GM23338 (cell line): ENCODE data around the gene LCN10. TPM values are rescaled to one million over a fixed set of nuclear protein-coding genes. Genes with fewer than 3 reads are reported as not detected.

Experiments
- ATAC-seq: fragments of 200-7000 bp; cut with Tn5 transposase; 3 replicates; pipeline ENCODE4 v1.9.1; 2020
- DNase-seq: peaks from one replicate; pipeline ENCODE4 v3.0.0-alpha.2; 2015; ENCODE audit warnings: low spot score
- H2AFZ ChIP-seq: fragments of 200-600 bp; sonication (generic); 2 replicates; pipeline ENCODE4 v1.8.0; 2016; ENCODE audit warnings: antibody characterized with exemption, mild to moderate bottlenecking, moderate library complexity
- H3F3A ChIP-seq: fragments of 200-600 bp; sonication (generic); replicated peaks from 2 replicates; pipeline ENCODE4 v1.8.0; 2017; ENCODE audit warnings: antibody characterized with exemption, mixed run types, low read depth
- H3K27ac ChIP-seq: fragments of 200-600 bp; sonication (generic); 2 replicates; pipeline ENCODE4 v1.6.1; 2016; ENCODE audit warnings: low read depth
- H3K27me3 ChIP-seq: fragments of 200-600 bp; sonication (generic); 2 replicates; pipeline ENCODE4 v1.8.0; 2016; ENCODE audit warnings: mild to moderate bottlenecking, mixed run types, moderate library complexity; ENCODE audit not compliant: insufficient read depth
- H3K36me3 ChIP-seq: fragments of 200-600 bp; sonication (generic); 2 replicates; pipeline ENCODE4 v1.8.0; 2016; ENCODE audit warnings: mild to moderate bottlenecking; ENCODE audit not compliant: insufficient read depth
- H3K4me1 ChIP-seq: fragments of 200-600 bp; sonication (generic); 2 replicates; pipeline ENCODE4 v1.8.0; 2016; ENCODE audit warnings: mild to moderate bottlenecking, moderate library complexity; ENCODE audit not compliant: insufficient read depth
- H3K4me2 ChIP-seq: fragments of 200-600 bp; sonication (generic); 2 replicates; pipeline ENCODE4 v1.7.1; 2017; ENCODE audit warnings: mixed run types
- H3K4me3 ChIP-seq: fragments of 200-600 bp; sonication (generic); 2 replicates; pipeline ENCODE4 v1.6.1; 2016; ENCODE audit warnings: mixed run types
- H3K79me2 ChIP-seq: fragments of 200-600 bp; sonication (generic); replicated peaks from 2 replicates; pipeline ENCODE4 v1.8.0; 2017; ENCODE audit warnings: mild to moderate bottlenecking; ENCODE audit not compliant: insufficient read depth
- H3K9me2 ChIP-seq: fragments of 200-600 bp; sonication (generic); 2 replicates; pipeline ENCODE4 v1.8.0; 2017; ENCODE audit not compliant: insufficient read depth
- H4K20me1 ChIP-seq: fragments of 200-600 bp; sonication (generic); replicated peaks from 2 replicates; pipeline ENCODE4 v1.8.0; 2017; ENCODE audit warnings: mild to moderate bottlenecking; ENCODE audit not compliant: insufficient read depth
- H3K27ac Mint-ChIP-seq: 2 replicates; pipeline ENCODE4 v1.8.0; 2020; ENCODE audit warnings: inconsistent platforms, mild to moderate bottlenecking, moderate library complexity, mixed read lengths
- H3K27me3 Mint-ChIP-seq: 3 replicates; pipeline ENCODE4 v1.8.0; 2022; ENCODE audit warnings: low read depth, mild to moderate bottlenecking, moderate library complexity, mixed read lengths, inconsistent platforms; ENCODE audit not compliant: insufficient read depth, poor library complexity
- H3K36me3 Mint-ChIP-seq: 3 replicates; pipeline ENCODE4 v1.8.0; 2021; ENCODE audit warnings: low read depth, mild to moderate bottlenecking, inconsistent platforms, moderate library complexity, mixed read lengths
- H3K4me1 Mint-ChIP-seq: 3 replicates; pipeline ENCODE4 v1.8.0; 2020; ENCODE audit warnings: mild to moderate bottlenecking, inconsistent platforms, mixed read lengths
- H3K4me3 Mint-ChIP-seq: 3 replicates; pipeline ENCODE4 v1.8.0; 2021; ENCODE audit warnings: moderate library complexity, mild to moderate bottlenecking, inconsistent platforms, mixed read lengths
- H3K9me3 Mint-ChIP-seq: 3 replicates; pipeline ENCODE4 v1.8.0; 2020; ENCODE audit warnings: moderate library complexity, mild to moderate bottlenecking, inconsistent platforms, mixed read lengths
- CREB1 ChIP-seq: fragments of 250-450 bp; sonication (Bioruptor Pico); IDR thresholded peaks from 2 replicates; pipeline ENCODE4 v1.5.0; 2020; ENCODE audit warnings: low read depth, mild to moderate bottlenecking, moderate library complexity
- ETS1 ChIP-seq: IDR thresholded peaks from 2 replicates; pipeline ENCODE4 v1.6.1; 2016; ENCODE audit warnings: antibody characterized with exemption
- EZH2phosphoT487 ChIP-seq: fragments of 200-600 bp; sonication (generic); IDR thresholded peaks from one replicate; pipeline ENCODE4 v1.8.1; 2018; ENCODE audit warnings: antibody characterized with exemption; ENCODE audit not compliant: unreplicated experiment
- JUNB ChIP-seq: IDR thresholded peaks from one replicate; pipeline ENCODE4 v1.6.1; 2016; ENCODE audit warnings: antibody characterized with exemption; ENCODE audit not compliant: unreplicated experiment
- NANOG ChIP-seq: IDR thresholded peaks from 2 replicates; pipeline ENCODE4 v1.6.1; 2016; ENCODE audit warnings: antibody characterized with exemption, borderline replicate concordance
- POLR2AphosphoS5 ChIP-seq: IDR thresholded peaks from 2 replicates; pipeline ENCODE4 v1.6.1; 2016; ENCODE audit warnings: antibody characterized with exemption, low read depth
- REST ChIP-seq: IDR thresholded peaks from one replicate; pipeline ENCODE4 v1.6.1; 2018; ENCODE audit warnings: antibody characterized with exemption; ENCODE audit not compliant: unreplicated experiment
- STAT1 ChIP-seq: IDR thresholded peaks from one replicate; pipeline ENCODE4 v1.6.1; 2016; ENCODE audit warnings: antibody characterized with exemption; ENCODE audit not compliant: unreplicated experiment
- ZNF331 ChIP-seq: fragments of 250-450 bp; sonication (Bioruptor Pico); IDR thresholded peaks from 2 replicates; pipeline ENCODE4 v1.5.0; 2020; ENCODE audit warnings: low read depth, mild to moderate bottlenecking, moderate library complexity
- polyA plus RNA-seq: library from polyadenylated mRNA; unstranded; fragments of >200 nt; fragmentation: Nextera tagmentation; extraction: Ambion mirVana; gene quantifications from 2 replicates; pipeline ENCODE4 v1.2.1, GENCODE V29; 2016
- total RNA-seq: library from RNA; depleted of rRNA; stranded (reverse); fragments of >200 nt; shearing (Covaris generic); gene quantifications from 2 replicates; pipeline ENCODE4 v1.2.3, GENCODE V29; 2014
- TF ChIP-seq, protein P1 (sequence below), 2 experiments: fragments of 200-600 bp in 1 of 2; sonication (generic) in 1 of 2; conservative IDR thresholded peaks; 2 replicates each; pipeline versions ENCODE4 v1.5.1 to v1.6.1; 2016 to 2017; ENCODE audit warnings: antibody characterized with exemption in 2 of 2, low read depth in 2 of 2, mild to moderate bottlenecking in 2 of 2, moderate library complexity in 1 of 2

Gene LCN10
- total and polyA plus RNA-seq, 2 experiments from 2014 or later, result 0.45 to 0.74 TPM

DNA sequence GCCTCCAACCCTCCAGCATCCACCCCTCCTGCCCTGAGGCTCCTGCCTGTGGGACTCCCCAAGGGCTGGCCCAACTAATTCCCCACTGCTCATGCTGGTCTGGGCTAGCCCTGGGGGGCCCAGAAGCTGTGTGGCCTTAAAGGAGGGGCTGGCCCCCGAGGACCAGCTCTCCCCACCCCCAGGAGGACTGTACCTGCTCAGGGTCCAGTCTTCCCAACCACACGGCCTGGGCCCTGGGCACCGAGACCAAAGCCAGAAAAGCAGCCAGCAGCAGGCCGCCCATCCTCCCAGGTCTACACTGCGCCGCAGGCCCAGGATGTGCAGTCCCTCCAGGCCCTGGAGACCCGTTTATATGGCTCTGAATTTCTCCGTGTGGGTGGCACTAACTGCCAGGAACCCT lies 5.5 kb upstream of the LCN10 start, which contains the start of gene LCN6:
Gene LCN6, minus strand, starts transcription at position 325 of the 400 bp plus-strand sequence. Its CDS starts 42 bp downstream, at position 283.
- no peak for ATAC-seq

GRCh38 chr9:136747161-136748060 lies 4.7 kb upstream of the LCN10 start:
- H3K27ac ChIP-seq, result no peak overlapping the region
- no peak overlapping the region for H3K4me2 ChIP-seq
- H3K4me1 ChIP-seq, result no peaks in the 10 kb centered on the region
- H3K27me3 ChIP-seq, result no peaks in the 10 kb centered on the region
- H2AFZ ChIP-seq, result no peak overlapping the region
- peaks cover 2% of the 10 kb centered on the region; the same call in 2 of the 3 replicates for H3K36me3 Mint-ChIP-seq
- H3K9me3 Mint-ChIP-seq, result peaks cover 11% of the 10 kb centered on the region
- H3K4me1 Mint-ChIP-seq, result no peaks in the 10 kb centered on the region
- H3K27me3 Mint-ChIP-seq, result peaks cover 4% of the 10 kb centered on the region
- H3K9me2 ChIP-seq, result no peaks in the 10 kb centered on the region
- no peaks in the 10 kb centered on the region for H3K36me3 ChIP-seq
- ATAC-seq (no peak), DNase-seq (no peak)
- no peaks in the 10 kb centered on the region for H3K79me2 ChIP-seq
- no peak overlapping the region for H3K4me3 ChIP-seq
- no peak overlapping the region for H3K4me3 Mint-ChIP-seq
- H4K20me1 ChIP-seq, result no peaks in the 10 kb centered on the region
- H3F3A ChIP-seq, result no peaks in the 10 kb centered on the region
- no peak overlapping the region for H3K27ac Mint-ChIP-seq
- TF ChIP-seq ETS1 (no peak), JUNB (no peak), EZH2phosphoT487 (no peak), POLR2AphosphoS5 (no peak), ZNF331 (CRISPR knock-in tag) (no peak), NANOG (no peak), REST (no peak)
- TF ChIP-seq, protein P1, sequence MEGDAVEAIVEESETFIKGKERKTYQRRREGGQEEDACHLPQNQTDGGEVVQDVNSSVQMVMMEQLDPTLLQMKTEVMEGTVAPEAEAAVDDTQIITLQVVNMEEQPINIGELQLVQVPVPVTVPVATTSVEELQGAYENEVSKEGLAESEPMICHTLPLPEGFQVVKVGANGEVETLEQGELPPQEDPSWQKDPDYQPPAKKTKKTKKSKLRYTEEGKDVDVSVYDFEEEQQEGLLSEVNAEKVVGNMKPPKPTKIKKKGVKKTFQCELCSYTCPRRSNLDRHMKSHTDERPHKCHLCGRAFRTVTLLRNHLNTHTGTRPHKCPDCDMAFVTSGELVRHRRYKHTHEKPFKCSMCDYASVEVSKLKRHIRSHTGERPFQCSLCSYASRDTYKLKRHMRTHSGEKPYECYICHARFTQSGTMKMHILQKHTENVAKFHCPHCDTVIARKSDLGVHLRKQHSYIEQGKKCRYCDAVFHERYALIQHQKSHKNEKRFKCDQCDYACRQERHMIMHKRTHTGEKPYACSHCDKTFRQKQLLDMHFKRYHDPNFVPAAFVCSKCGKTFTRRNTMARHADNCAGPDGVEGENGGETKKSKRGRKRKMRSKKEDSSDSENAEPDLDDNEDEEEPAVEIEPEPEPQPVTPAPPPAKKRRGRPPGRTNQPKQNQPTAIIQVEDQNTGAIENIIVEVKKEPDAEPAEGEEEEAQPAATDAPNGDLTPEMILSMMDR (conservative IDR thresholded peaks at IDR 0.05; ENCODE audit: low read depth in 2 of 2), result no peak

More for the DNA sequence above, 5.5 kb upstream of the LCN10 start, which contains the start of gene LCN6:
- H3K4me3 Mint-ChIP-seq, result no peak within 1 kb of the TSS
- peaks cover 16% of the 10 kb centered on the region for H3K9me3 Mint-ChIP-seq
- Histone ChIP-seq H3K36me3 (no peaks in the 10 kb centered on the region), H3F3A (no peaks in the 10 kb centered on the region), H3K4me1 (no peaks in the 10 kb centered on the region), H3K79me2 (no peaks in the 10 kb centered on the region), H4K20me1 (no peaks in the 10 kb centered on the region), H3K27me3 (no peaks in the 10 kb centered on the region), H2AFZ (no peak within 1 kb of the TSS), H3K9me2 (no peaks in the 10 kb centered on the region), H3K4me2 (no peak within 1 kb of the TSS), H3K27ac (no peak within 1 kb of the TSS), H3K4me3 (no peak within 1 kb of the TSS)
- no peaks in the 10 kb centered on the region for H3K4me1 Mint-ChIP-seq
- H3K36me3 Mint-ChIP-seq, result peaks cover 3% of the 10 kb centered on the region; the same call in 2 of the 3 replicates
- H3K27me3 Mint-ChIP-seq, result peaks cover 2% of the 10 kb centered on the region
- DNase-seq, result no peak
- TF ChIP-seq STAT1 (no peak), JUNB (no peak), ZNF331 (CRISPR knock-in tag) (no peak), NANOG (no peak), CREB1 (CRISPR knock-in tag) (no peak), EZH2phosphoT487 (no peak)
- TF ChIP-seq, protein P1 (conservative IDR thresholded peaks at IDR 0.05; ENCODE audit: low read depth in 2 of 2), result no peak
- H3K27ac Mint-ChIP-seq, result no peak within 1 kb of the TSS
